SK-N-MC (cell line): Measurements from ENCODE around the gene COQ9.

Experiments used
- DNase-seq: peaks from one replicate; pipeline ENCODE4 v3.0.0-alpha.2; 2011; ENCODE audit warnings: low read depth, low spot score
- H3K27ac ChIP-seq: fragments of 200-600 bp; sonication (generic); 2 replicates; pipeline ENCODE4 v1.5.1; 2016; ENCODE audit warnings: mixed run types
- H3K36me3 ChIP-seq: fragments of 200-600 bp; sonication (generic); 2 replicates; pipeline ENCODE4 v1.6.1; 2017; ENCODE audit warnings: antibody characterized with exemption, low read length, mixed read lengths; ENCODE audit not compliant: insufficient read depth
- H3K4me3 ChIP-seq: fragments of 200-600 bp; sonication (generic); 2 replicates; pipeline ENCODE4 v1.5.1; 2016
- H3K9ac ChIP-seq: fragments of 200-600 bp; sonication (generic); 2 replicates; pipeline ENCODE4 v1.8.0; 2017; ENCODE audit warnings: mixed run types, mixed read lengths; ENCODE audit not compliant: insufficient read length
- H3K9me3 ChIP-seq: fragments of 200-600 bp; sonication (generic); 2 replicates; pipeline ENCODE4 v1.6.1; 2017; ENCODE audit warnings: low read depth, mild to moderate bottlenecking, antibody characterized with exemption, low read length, moderate library complexity, mixed read lengths
- EZH2 ChIP-seq: fragments of 200-600 bp; sonication (generic); IDR thresholded peaks from one replicate; pipeline ENCODE4 v1.6.1; 2017; ENCODE audit warnings: antibody characterized with exemption
- FOXP2 ChIP-seq: optimal IDR thresholded peaks from 2 replicates; pipeline ENCODE3; 2011; ENCODE audit warnings: mild to moderate bottlenecking, moderate library complexity; ENCODE audit not compliant: insufficient read depth; ENCODE audit errors: extremely low read length, control extremely low read depth
- POLR2AphosphoS5 ChIP-seq: IDR thresholded peaks from 2 replicates; pipeline ENCODE4 v1.6.1; 2012; ENCODE audit warnings: mild to moderate bottlenecking, low read depth, low read length, borderline replicate concordance

The COQ9 gene

GRCh38 chr16:57473176-57473840, 26.0 kb downstream of the COQ9 start:
- H3K9ac ChIP-seq, result no peak overlapping the region
- H3K36me3 ChIP-seq, result peaks cover 28% of the 10 kb centered on the region; the same call in 1 of the 2 replicates
- DNase-seq, result no peak
- H3K9me3 ChIP-seq, result no peaks in the 10 kb centered on the region
- TF ChIP-seq FOXP2 (no peak), EZH2 (no peak), POLR2AphosphoS5 (no peak)
- H3K27ac ChIP-seq, result no peak overlapping the region
- no peak overlapping the region for H3K4me3 ChIP-seq

- H3K9me3 ChIP-seq, result no peaks in the 10 kb centered on the region
- H3K36me3 ChIP-seq, result peaks cover 25% of the 10 kb centered on the region; the same call in 1 of the 2 replicates
- DNase-seq, result no peak
- no peak overlapping the region for H3K9ac ChIP-seq
- no peak overlapping the region for H3K4me3 ChIP-seq
- TF ChIP-seq FOXP2 (no peak), EZH2 (no peak), POLR2AphosphoS5 (no peak)
- no peak overlapping the region for H3K27ac ChIP-seq
These were observed 26.6 kb downstream of the COQ9 start for GRCh38 chr16:57473906-57474305.

GRCh38 chr16:57474671-57475661, 27.7 kb downstream of the COQ9 start:
- DNase-seq, result no peak
- Histone ChIP-seq H3K4me3 (no peak overlapping the region), H3K9ac (no peak overlapping the region), H3K36me3 (peaks cover 15% of the 10 kb centered on the region; the same call in 1 of the 2 replicates), H3K27ac (no peak overlapping the region), H3K9me3 (no peaks in the 10 kb centered on the region)
- TF ChIP-seq EZH2 (no peak), FOXP2 (no peak), POLR2AphosphoS5 (no peak)

- no peak for DNase-seq
- peaks cover 6% of the 10 kb centered on the region; the same call in 1 of the 2 replicates for H3K36me3 ChIP-seq
- no peaks in the 10 kb centered on the region for H3K9me3 ChIP-seq
- no peak for TF ChIP-seq POLR2AphosphoS5
- TF ChIP-seq EZH2, result no peak
- no peak for TF ChIP-seq FOXP2
- H3K27ac ChIP-seq, result no peak overlapping the region
- H3K4me3 ChIP-seq, result no peak overlapping the region
- H3K9ac ChIP-seq, result no peak overlapping the region
These were observed 28.5 kb downstream of the COQ9 start for GRCh38 chr16:57475711-57476339.

GRCh38 chr16:57476546-57477410, 29.5 kb downstream of the COQ9 start:
- no peak overlapping the region for H3K27ac ChIP-seq

GRCh38 chr16:57477531-57478202, 30.4 kb downstream of the COQ9 start:
- Histone ChIP-seq H3K9me3 (no peaks in the 10 kb centered on the region), H3K27ac (no peak overlapping the region), H3K4me3 (no peak overlapping the region), H3K36me3 (no peaks in the 10 kb centered on the region), H3K9ac (no peak overlapping the region)
- TF ChIP-seq EZH2, result no peak
- no peak for DNase-seq

More at GRCh38 chr16:57476546-57477410, 29.5 kb downstream of the COQ9 start:
- Histone ChIP-seq H3K9ac (no peak overlapping the region), H3K36me3 (0 out of 2 replicates have a peak, but pooled peaks cover 5% of the 10 kb centered on the region), H3K9me3 (no peaks in the 10 kb centered on the region), H3K4me3 (no peak overlapping the region)
- DNase-seq, result no peak
- TF ChIP-seq FOXP2 (no peak), POLR2AphosphoS5 (no peak), EZH2 (no peak)

- Histone ChIP-seq H3K9ac (no peak overlapping the region), H3K27ac (no peak overlapping the region), H3K9me3 (no peaks in the 10 kb centered on the region), H3K36me3 (no peaks in the 10 kb centered on the region), H3K4me3 (no peak overlapping the region)
- no peak for DNase-seq
- no peak for TF ChIP-seq EZH2
- TF ChIP-seq POLR2AphosphoS5, result no peak
- TF ChIP-seq FOXP2, result no peak
These were observed 31.3 kb downstream of the COQ9 start for GRCh38 chr16:57478396-57479204.
